H1 (cell line): ENCODE results near the gene CCBE1. TPM values are rescaled to one million over a fixed set of nuclear protein-coding genes. Genes with fewer than 3 reads are reported as not detected.

Experiments used
- NRF1 ChIP-seq: IDR thresholded peaks from 2 replicates; pipeline ENCODE4 v1.6.1; 2011; ENCODE audit warnings: mild to moderate bottlenecking, low read depth, low read length, improper control_type of control experiment
- POU5F1 ChIP-seq: IDR thresholded peaks from 2 replicates; pipeline ENCODE4 v1.6.1; 2011; ENCODE audit warnings: low read depth, mild to moderate bottlenecking, low read length, moderate library complexity
- SAP30 ChIP-seq: fragments of 300-600 bp; sonication (generic); IDR thresholded peaks from 2 replicates; pipeline ENCODE4 v1.7.1; 2012; ENCODE audit warnings: low read length, moderate library complexity, mild to moderate bottlenecking, inconsistent platforms; ENCODE audit not compliant: insufficient read depth, insufficient replicate concordance
- SUZ12 ChIP-seq: fragments of 200-600 bp; sonication (generic); IDR thresholded peaks from 2 replicates; pipeline ENCODE4 v1.6.1; 2012; ENCODE audit warnings: mild to moderate bottlenecking, inconsistent platforms, low read length, moderate library complexity, mixed read lengths
- polyA plus RNA-seq, 7 experiments: library from polyadenylated mRNA; depleted of rRNA in 3 of 7; stranded (reverse) in 5 of 7; unstranded in 2 of 7; fragments of >200 nt in 5 of 7; fragments of 200-250 nt in 2 of 7; gene quantifications; 1 replicate in 5 of 7; 2 replicates in 1 of 7; 4 replicates in 1 of 7; pipeline versions ENCODE4 v1.2.1 to v1.2.3, GENCODE V29; 2011 to 2013; ENCODE audit warnings: missing spikeins in 2 of 7, mixed read lengths in 2 of 7
- total RNA-seq: library from RNA; stranded (reverse); fragmentation: NEBNext Ultra II Directional; extraction: Animal tissue kit (Norgen Biotek cat#: 25700); gene quantifications from 2 replicates; pipeline ENCODE4 v1.2.1, GENCODE V29; 2021

CCBE1 gene
- total and polyA plus RNA-seq, 2 of the 8 experiments (the other 6 are each of a cell fraction or from before 2014, with no cell fraction given) = 2.1 to 2.6 TPM

- TF ChIP-seq NRF1 = no peak
- no peak for TF ChIP-seq POU5F1
- no peak for TF ChIP-seq SAP30
- TF ChIP-seq SUZ12 = no peak
Observed at GRCh38 chr18:59547581-59548182, 149.5 kb downstream of the CCBE1 start (continued).
